Measurements from ENCODE around the gene ZNF507.

GRCh38 chr19:32352241-32352630, 6.8 kb downstream of the ZNF507 start:
- TF ChIP-seq, protein P1, sequence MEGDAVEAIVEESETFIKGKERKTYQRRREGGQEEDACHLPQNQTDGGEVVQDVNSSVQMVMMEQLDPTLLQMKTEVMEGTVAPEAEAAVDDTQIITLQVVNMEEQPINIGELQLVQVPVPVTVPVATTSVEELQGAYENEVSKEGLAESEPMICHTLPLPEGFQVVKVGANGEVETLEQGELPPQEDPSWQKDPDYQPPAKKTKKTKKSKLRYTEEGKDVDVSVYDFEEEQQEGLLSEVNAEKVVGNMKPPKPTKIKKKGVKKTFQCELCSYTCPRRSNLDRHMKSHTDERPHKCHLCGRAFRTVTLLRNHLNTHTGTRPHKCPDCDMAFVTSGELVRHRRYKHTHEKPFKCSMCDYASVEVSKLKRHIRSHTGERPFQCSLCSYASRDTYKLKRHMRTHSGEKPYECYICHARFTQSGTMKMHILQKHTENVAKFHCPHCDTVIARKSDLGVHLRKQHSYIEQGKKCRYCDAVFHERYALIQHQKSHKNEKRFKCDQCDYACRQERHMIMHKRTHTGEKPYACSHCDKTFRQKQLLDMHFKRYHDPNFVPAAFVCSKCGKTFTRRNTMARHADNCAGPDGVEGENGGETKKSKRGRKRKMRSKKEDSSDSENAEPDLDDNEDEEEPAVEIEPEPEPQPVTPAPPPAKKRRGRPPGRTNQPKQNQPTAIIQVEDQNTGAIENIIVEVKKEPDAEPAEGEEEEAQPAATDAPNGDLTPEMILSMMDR (IDR thresholded peaks at IDR 0.05), result no peak
- no peak for TF ChIP-seq POLR2A (IDR thresholded peaks at IDR 0.05)
